ENCODE measurements around the gene KRT10. TPM values are rescaled to one million over a fixed set of nuclear protein-coding genes. Genes with fewer than 3 reads are reported as not detected.

KRT10 gene
- total RNA-seq, 1 donor from 2014 or later = 27.1 TPM

GRCh38 chr17:40844671-40845107, 22.3 kb upstream of the KRT10 start:
- Mint-ChIP-seq H3K9me3 (ENCODE audit: unreplicated experiment) (no peaks in the 10 kb centered on the region), H3K36me3 (ENCODE audit: unreplicated experiment) (no peaks in the 10 kb centered on the region), H3K4me3 (ENCODE audit: unreplicated experiment) (no peak overlapping the region), H3K27me3 (ENCODE audit: unreplicated experiment) (no peaks in the 10 kb centered on the region), H3K4me1 (ENCODE audit: low read depth, unreplicated experiment) (no peaks in the 10 kb centered on the region), H3K27ac (ENCODE audit: unreplicated experiment) (no peak overlapping the region)
- TF ChIP-seq CTCF (IDR thresholded peaks at IDR 0.05; ENCODE audit: partially characterized antibody, unreplicated experiment) = no peak
- no peak for DNase-seq

- no peak overlapping the region for H3K4me3 Mint-ChIP-seq (ENCODE audit: unreplicated experiment)
- H3K27ac Mint-ChIP-seq (ENCODE audit: unreplicated experiment) = no peak overlapping the region
- TF ChIP-seq CTCF (IDR thresholded peaks at IDR 0.05; ENCODE audit: partially characterized antibody, unreplicated experiment) = no peak
- H3K27me3 Mint-ChIP-seq (ENCODE audit: unreplicated experiment) = no peaks in the 10 kb centered on the region
- DNase-seq = no peak
- no peaks in the 10 kb centered on the region for H3K4me1 Mint-ChIP-seq (ENCODE audit: low read depth, unreplicated experiment)
- no peaks in the 10 kb centered on the region for H3K9me3 Mint-ChIP-seq (ENCODE audit: unreplicated experiment)
- H3K36me3 Mint-ChIP-seq (ENCODE audit: unreplicated experiment) = no peaks in the 10 kb centered on the region
Measured at GRCh38 chr17:40843242-40843641, 20.8 kb upstream of the KRT10 start.

DNA sequence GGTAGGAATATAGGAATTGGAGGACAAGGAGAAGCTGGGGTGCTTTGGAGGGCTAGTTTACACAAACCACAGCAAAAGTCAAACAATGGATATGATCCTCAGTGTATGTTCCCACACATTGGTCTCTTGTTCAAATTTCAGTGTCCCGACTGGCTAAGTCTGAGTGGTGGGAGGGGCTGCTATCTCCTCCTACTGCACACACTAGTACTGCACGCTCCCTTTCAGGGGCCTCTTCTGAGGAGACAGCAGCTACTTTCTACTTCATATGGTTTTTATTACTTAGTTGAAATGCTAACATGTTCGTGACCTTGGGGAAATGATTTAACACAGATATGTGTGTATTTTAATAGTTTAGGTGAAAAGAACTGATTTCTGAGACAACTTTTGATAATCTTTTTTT, 18.8 kb upstream of the KRT10 start:
- no peaks in the 10 kb centered on the region for H3K9me3 Mint-ChIP-seq (ENCODE audit: unreplicated experiment)
- DNase-seq = no peak
- no peaks in the 10 kb centered on the region for H3K27me3 Mint-ChIP-seq (ENCODE audit: unreplicated experiment)
- H3K4me3 Mint-ChIP-seq (ENCODE audit: unreplicated experiment) = no peak overlapping the region
- H3K36me3 Mint-ChIP-seq (ENCODE audit: unreplicated experiment) = no peaks in the 10 kb centered on the region
- TF ChIP-seq CTCF (IDR thresholded peaks at IDR 0.05; ENCODE audit: partially characterized antibody, unreplicated experiment) = no peak
- no peak overlapping the region for H3K27ac Mint-ChIP-seq (ENCODE audit: unreplicated experiment)
- H3K4me1 Mint-ChIP-seq (ENCODE audit: low read depth, unreplicated experiment) = no peaks in the 10 kb centered on the region

GRCh38 chr17:40839194-40839593, 16.8 kb upstream of the KRT10 start:
- H3K36me3 Mint-ChIP-seq (ENCODE audit: unreplicated experiment) = no peaks in the 10 kb centered on the region
- H3K4me3 Mint-ChIP-seq (ENCODE audit: unreplicated experiment) = no peak overlapping the region
- no peaks in the 10 kb centered on the region for H3K9me3 Mint-ChIP-seq (ENCODE audit: unreplicated experiment)
- TF ChIP-seq CTCF (IDR thresholded peaks at IDR 0.05; ENCODE audit: partially characterized antibody, unreplicated experiment) = no peak
- H3K27me3 Mint-ChIP-seq (ENCODE audit: unreplicated experiment) = no peaks in the 10 kb centered on the region
- no peak overlapping the region for H3K27ac Mint-ChIP-seq (ENCODE audit: unreplicated experiment)
- no peak for DNase-seq
- no peaks in the 10 kb centered on the region for H3K4me1 Mint-ChIP-seq (ENCODE audit: low read depth, unreplicated experiment)

GRCh38 chr17:40836020-40836419, 13.6 kb upstream of the KRT10 start:
- no peak overlapping the region for H3K4me3 Mint-ChIP-seq (ENCODE audit: unreplicated experiment)
- H3K27me3 Mint-ChIP-seq (ENCODE audit: unreplicated experiment) = no peaks in the 10 kb centered on the region
- H3K36me3 Mint-ChIP-seq (ENCODE audit: unreplicated experiment) = no peaks in the 10 kb centered on the region

More at GRCh38 chr17:40836020-40836419, 13.6 kb upstream of the KRT10 start:
- Mint-ChIP-seq H3K27ac (ENCODE audit: unreplicated experiment) (no peak overlapping the region), H3K4me1 (ENCODE audit: low read depth, unreplicated experiment) (no peaks in the 10 kb centered on the region), H3K9me3 (ENCODE audit: unreplicated experiment) (no peaks in the 10 kb centered on the region)
- no peak for DNase-seq
- no peak for TF ChIP-seq CTCF (IDR thresholded peaks at IDR 0.05; ENCODE audit: partially characterized antibody, unreplicated experiment)
